Heart right ventricle (tissue), 16 donors: ENCODE data around the gene TEX54. TPM values are rescaled to one million over a fixed set of nuclear protein-coding genes. Genes with fewer than 3 reads are reported as not detected.
"Not testable (repeated sequence)": the region's sequence is repeated elsewhere in the genome, so short reads cannot be mapped to it uniquely, and the experiment has no call there.

ENCODE experiments used
- ATAC-seq, 8 donors: fragments of 200-7000 bp; cut with Tn5 transposase; one replicate each; pipeline ENCODE4 v1.9.1; 2020; ENCODE audit warnings: mild to moderate bottlenecking in 8 of 8, moderate library complexity in 8 of 8, moderate number of reproducible peaks in 1 of 8
- DNase-seq, 2 donors: peaks; one replicate each; pipeline ENCODE4 v3.0.0-alpha.2; 2020
- H3K27ac ChIP-seq, 10 donors: fragments of 200-600 bp; sonication (generic) in 2 of 10; one replicate each; pipeline versions ENCODE4 v1.5.0 to v1.8.0; 2020 to 2022; ENCODE audit warnings: mild to moderate bottlenecking in 3 of 10
- H3K27me3 ChIP-seq, 7 donors: fragments of 200-600 bp; one replicate each; pipeline ENCODE4 v1.8.0; 2021 to 2022; ENCODE audit warnings: mild to moderate bottlenecking in 2 of 7
- H3K36me3 ChIP-seq, 9 donors: fragments of 200-600 bp; sonication (generic) in 1 of 9; one replicate each; pipeline versions ENCODE4 v1.5.0 to v1.8.0; 2020 to 2022; ENCODE audit warnings: mild to moderate bottlenecking in 2 of 9
- H3K4me1 ChIP-seq, 9 donors: fragments of 200-600 bp; sonication (generic) in 1 of 9; one replicate each; pipeline versions ENCODE4 v1.5.0 to v1.8.0; 2020 to 2022; ENCODE audit warnings: mild to moderate bottlenecking in 4 of 9
- H3K4me3 ChIP-seq, 10 donors: fragments of 200-600 bp; sonication (generic) in 2 of 10; one replicate each; pipeline versions ENCODE4 v1.5.0 to v1.8.0; 2020 to 2022; ENCODE audit warnings: mild to moderate bottlenecking in 7 of 10, moderate library complexity in 2 of 10
- H3K9me3 ChIP-seq, 11 donors: fragments of 200-600 bp in 10 of 11; sonication (generic) in 2 of 11; one replicate each; pipeline versions ENCODE4 v1.5.0 to v1.8.0; 2013 to 2022; ENCODE audit warnings: mild to moderate bottlenecking in 2 of 11, control low read depth in 1 of 11, moderate library complexity in 1 of 11
- CTCF ChIP-seq, 9 donors: fragments of 200-600 bp; sonication (generic) in 2 of 9; IDR thresholded peaks; one replicate each; pipeline versions ENCODE4 v1.5.0 to v1.8.0; 2021 to 2022; ENCODE audit warnings: antibody characterized with exemption in 9 of 9, mild to moderate bottlenecking in 5 of 9, moderate library complexity in 1 of 9
- WGBS, 2 donors: extraction: QIAGEN DNeasy Blood & Tissue Kit; methylation state at CpG; one replicate each; pipeline ENCODE4 v1.1.7; 2013; ENCODE audit warnings: inconsistent platforms in 1 of 2; 5-methylcytosine and 5-hydroxymethylcytosine counted together
- intact Hi-C, 10 donors: fragments of 100-400 bp; cut with DNase I; formaldehyde crosslinking; loops; one replicate each; pipeline versions ENCODE4 v1.11.1 to v1.14.2; 2022
- polyA plus RNA-seq, 2 donors: library from polyadenylated mRNA; stranded (reverse); fragments of 200-250 nt; gene quantifications; one replicate each; pipeline ENCODE4 v1.2.3, GENCODE V29; 2013
- total RNA-seq, 10 donors: library from RNA; stranded (reverse); fragmentation: NEBNext Ultra II Directional in 3 of 10; extraction: Animal tissue kit (Norgen Biotek cat#: 25700) in 3 of 10; gene quantifications; one replicate each; pipeline versions ENCODE4 v1.2.1 to v1.2.4, GENCODE V29; 2021 to 2023
- donor health status: Arrhythmogenic right ventricular cardiomyopathy.
- donor health status: ischemic (EF 13 %, LVEDD 7.1; RV severe dilation, severe dysfunction).
- donor health status: healthy with polysubstance abuse.
- donor health status: DM: no; HTN: yes; CAD: no.
- donor health status: DM: no; HTN: no; CAD: no.
- donor health status: ischemic (EF 25% LVEDD 6.9; RV normal size, moderate dysfunction).
- donor health status: ischemic (EF 25% LVEDD 5.7; RV mildly dilated, moderate dysfunction).
- donor health status: healthy.
- donor health status: DM: yes; HTN: yes; CAD: no.
- donor health status: Ischemic cardiomyopathy.
- donor health status: ischemic (EF 35%, LVEDD 5.7; RV mildly dilated, moderate dysfunction).
- donor health status: nonischemic (EF 11% LVEDD 7.7; RV severe dilation, severe dysfunction).
- donor health status: DM: yes; HTN: yes; CAD: no.
- donor health status: PGD.
- donor health status: ischemic (EF 29% LVEDD 5.4; RV normal size, mild dysfunction).
- donor health status: nonischemic (EF 23%, LVEDD 6.1; RV moderate dilation, normal function).

The TEX54 gene
- total and polyA plus RNA-seq, 12 donors = not detected

GRCh38 chr11:62860835-62861563 is 28.4 kb upstream of the TEX54 start:
- ATAC-seq (no peak), DNase-seq (no peak)
- 68 to 72% methylated on average over 5 of the region's 5 CpGs for WGBS, 2 donors
- Histone ChIP-seq H3K4me1 (peaks cover 0 to 24% (median 6%) of the 10 kb centered on the region in 9 donors), H3K27me3 (no peaks in the 10 kb centered on the region), H3K36me3 (no peaks in the 10 kb centered on the region), H3K9me3 (no peaks in the 10 kb centered on the region), H3K27ac (no peak overlapping the region), H3K4me3 (no peak overlapping the region)
- TF ChIP-seq CTCF (IDR thresholded peaks at IDR 0.05) = no peak
- intact Hi-C loops = loop anchor here in 8 of 10 donors (5.0 to 10.0 kb wide), 6 partner anchors 74 to 476 kb away; partner anchors contain the start of genes TMEM179B (in 5 of the 8) and SCGB1A1 (in 1 of the 8)

DNA sequence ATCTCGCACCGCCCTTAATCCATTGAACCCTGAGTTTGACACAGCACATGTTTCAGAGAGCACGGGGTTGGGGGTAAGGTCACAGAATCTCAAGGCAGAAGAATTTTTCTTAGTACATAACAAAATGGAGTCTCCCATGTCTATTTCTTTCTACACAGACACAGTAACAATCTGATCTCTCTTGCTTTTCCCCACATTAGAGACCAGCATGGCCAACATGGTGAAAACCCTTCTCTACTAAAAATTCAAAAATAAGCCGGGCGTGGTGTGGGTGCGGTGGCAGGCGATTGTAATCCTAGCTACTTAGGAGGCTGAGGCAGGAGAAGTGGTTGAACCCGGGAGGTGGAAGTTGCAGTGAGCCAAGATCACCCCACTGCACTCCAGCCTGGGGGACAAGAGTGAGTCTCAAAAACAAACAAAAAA is 26.7 kb upstream of the TEX54 start:
- intact Hi-C loops = loop anchor here in 3 of 10 donors (5.0 to 10.0 kb wide), 3 partner anchors 72 to 284 kb away; partner anchors contain the start of genes TMEM179B (in 2 of the 3), EEF1G (in 1 of the 3) and TUT1 (in 1 of the 3)
- H3K4me1 ChIP-seq = peaks cover under 1 to 31% (median 15%) of the 10 kb centered on the region in 9 donors
- not testable (repeated sequence) for ATAC-seq

DNA sequence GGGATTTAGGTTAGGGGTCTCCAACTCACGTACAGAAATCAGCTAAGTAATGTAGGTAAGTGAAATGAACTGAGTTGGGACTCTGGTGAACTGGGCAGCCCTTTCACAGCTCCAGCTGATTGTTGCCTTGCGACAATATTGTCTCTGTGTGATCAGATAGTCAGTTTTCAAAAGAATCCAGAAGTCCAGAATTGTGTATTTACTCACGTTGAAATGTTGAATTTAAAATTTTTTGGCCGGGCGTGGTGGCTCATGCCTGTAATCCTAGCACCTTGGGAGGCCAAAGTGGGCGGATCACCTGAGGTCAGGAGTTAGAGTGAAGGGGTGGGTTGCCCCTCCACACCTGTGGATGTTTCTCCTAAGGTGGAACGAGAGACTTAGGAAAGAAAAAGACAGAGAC is 25.6 kb upstream of the TEX54 start:
- ATAC-seq = no peak
- DNase-seq = no peak
- H3K9me3 ChIP-seq = no peaks in the 10 kb centered on the region
- peaks cover 0 to 17% (median 10%) of the 10 kb centered on the region in 9 donors for H3K36me3 ChIP-seq
- no peak for TF ChIP-seq CTCF (IDR thresholded peaks at IDR 0.05)
- H3K4me1 ChIP-seq = peaks cover 12 to 42% (median 26%) of the 10 kb centered on the region in 9 donors
- no peak overlapping the region for H3K27ac ChIP-seq
- intact Hi-C loops = loop anchor here in 3 of 10 donors (5.0 to 10.0 kb wide), 3 partner anchors 71 to 283 kb away; partner anchors contain the start of genes TMEM179B (in 2 of the 3), EEF1G (in 1 of the 3) and TUT1 (in 1 of the 3)
- H3K4me3 ChIP-seq = no peak overlapping the region
- H3K27me3 ChIP-seq = no peaks in the 10 kb centered on the region
- WGBS, 2 donors = 84 to 87% methylated on average over 7 of the region's 7 CpGs

More for the DNA sequence above, 26.7 kb upstream of the TEX54 start:
- 89 to 92% methylated on average over 8 of the region's 8 CpGs for WGBS, 2 donors
- H3K4me3 ChIP-seq, H3K27ac ChIP-seq, H3K27me3 ChIP-seq, H3K36me3 ChIP-seq, DNase-seq, H3K9me3 ChIP-seq: not testable (repeated sequence)

- intact Hi-C loops = loop anchor here in 3 of 10 donors (5.0 to 10.0 kb wide), 3 partner anchors 70 to 283 kb away; partner anchors contain the start of genes TMEM179B (in 2 of the 3), EEF1G (in 1 of the 3) and TUT1 (in 1 of the 3)
- ATAC-seq (no peak), DNase-seq (no peak)
- Histone ChIP-seq H3K4me3 (no peak overlapping the region), H3K4me1 (peaks cover 12 to 45% (median 29%) of the 10 kb centered on the region in 9 donors), H3K9me3 (no peaks in the 10 kb centered on the region), H3K27ac (peak overlapping the region in 1 of 10 donors; percentile 18), H3K27me3 (no peaks in the 10 kb centered on the region), H3K36me3 (peaks cover 0 to 24% (median 16%) of the 10 kb centered on the region in 9 donors)
- WGBS, 2 donors = 66 to 72% methylated on average over 2 of the region's 2 CpGs
- TF ChIP-seq CTCF (IDR thresholded peaks at IDR 0.05) = no peak
Observed at GRCh38 chr11:62857541-62857982, 24.9 kb upstream of the TEX54 start.
